MM.1S (cell line): ENCODE data around the gene C20orf96.

Experiments
- CTCF ChIP-seq: fragments of 300-600 bp; sonication (generic); IDR thresholded peaks from 2 replicates; pipeline ENCODE4 v1.5.1; 2016; ENCODE audit warnings: antibody characterized with exemption, low read length, mixed read lengths
- EZH2 ChIP-seq: fragments of 300-600 bp; sonication (generic); optimal IDR thresholded peaks from 2 replicates; pipeline ENCODE3; 2017; ENCODE audit warnings: low read depth, mild to moderate bottlenecking, antibody characterized with exemption, low read length, mixed read lengths

DNA sequence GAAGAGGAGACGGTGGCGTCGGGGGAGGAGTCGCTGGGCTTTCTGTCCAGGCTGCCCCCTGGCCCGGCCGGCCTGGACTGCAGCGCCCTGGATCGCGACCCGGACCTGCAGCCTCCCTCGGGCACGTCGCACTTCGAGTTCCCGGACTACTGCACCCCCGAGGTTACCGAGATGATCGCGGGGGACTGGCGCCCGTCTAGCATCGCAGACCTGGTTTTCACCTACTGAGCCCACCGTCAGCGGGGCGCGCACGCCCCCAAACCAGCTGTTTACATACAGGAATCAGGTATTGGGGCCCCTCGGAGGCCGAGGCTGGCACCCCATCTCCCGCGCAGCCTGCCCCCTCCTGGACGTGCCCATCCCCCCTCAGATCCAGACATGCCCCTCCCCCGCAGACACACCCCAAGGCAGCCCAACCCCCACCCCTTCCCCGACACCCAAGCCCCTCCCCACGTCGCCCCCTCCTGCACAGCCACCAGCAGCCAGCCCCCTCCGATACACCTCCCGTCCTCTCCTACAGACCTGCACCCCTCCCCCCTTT, 36.2 kb upstream of the C20orf96 start:
- TF ChIP-seq CTCF = no peak
- TF ChIP-seq EZH2 = no peak
